CD4-positive, alpha-beta T cell treated with Interleukin-2 at 100 ng/mL for 4 hours (primary cell): Measurements from ENCODE around the gene F2.

Experiments used
- DNase-seq: peaks from one replicate; pipeline ENCODE4 v3.0.0-alpha.2; 2020; ENCODE audit warnings: low spot score

Gene F2

DNA sequence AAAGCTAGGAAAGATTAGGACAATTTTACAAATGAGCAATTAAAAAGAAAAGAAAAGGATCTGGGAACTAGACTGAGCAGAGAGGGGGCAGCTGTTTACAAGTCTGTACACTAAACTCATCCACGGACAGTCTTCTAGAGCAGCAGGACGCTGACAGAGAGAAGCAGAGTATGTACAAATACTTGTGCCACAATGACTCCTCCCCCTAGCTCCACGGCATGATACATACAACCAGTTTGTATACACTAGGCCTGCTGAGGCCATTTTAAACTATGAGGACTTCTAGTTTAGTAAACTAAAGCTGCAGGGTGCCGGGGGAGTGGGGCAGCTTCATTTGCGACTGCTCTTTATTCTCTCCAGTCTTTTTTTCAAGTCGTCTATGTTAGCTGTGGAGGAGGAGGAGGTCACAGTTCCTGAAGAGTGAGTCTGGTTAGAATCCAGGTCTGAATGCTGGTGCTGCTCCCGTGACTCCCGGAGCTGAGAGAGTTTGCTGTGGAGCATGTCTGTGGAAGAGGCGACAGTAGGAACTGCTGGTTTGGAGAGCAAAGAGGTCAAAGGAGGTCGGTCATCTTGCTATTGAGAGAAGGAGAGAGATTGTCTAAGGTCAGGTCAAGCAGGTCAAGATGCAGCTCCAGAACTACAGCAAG lies 24.8 kb downstream of the F2 start:
- no peak for DNase-seq

DNA sequence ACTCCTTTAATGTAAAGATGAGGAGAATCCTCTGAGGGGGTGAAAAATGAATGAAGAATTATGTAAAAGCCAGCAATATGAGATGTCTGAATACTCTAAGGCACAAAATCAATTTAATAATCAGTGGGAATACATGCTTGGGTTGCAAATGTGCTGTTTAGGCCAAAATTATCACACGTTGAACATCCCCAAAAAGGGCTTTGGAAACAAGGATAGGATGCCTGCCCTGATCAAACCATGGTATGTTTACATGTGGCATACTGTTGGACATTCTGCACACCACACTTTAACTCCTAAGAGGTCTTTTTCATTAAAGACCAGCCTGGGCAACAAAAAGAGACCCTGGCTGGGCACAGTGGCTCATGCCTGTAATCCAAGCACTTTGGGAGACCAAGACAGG lies 26.3 kb downstream of the F2 start:
- no peak for DNase-seq

DNA sequence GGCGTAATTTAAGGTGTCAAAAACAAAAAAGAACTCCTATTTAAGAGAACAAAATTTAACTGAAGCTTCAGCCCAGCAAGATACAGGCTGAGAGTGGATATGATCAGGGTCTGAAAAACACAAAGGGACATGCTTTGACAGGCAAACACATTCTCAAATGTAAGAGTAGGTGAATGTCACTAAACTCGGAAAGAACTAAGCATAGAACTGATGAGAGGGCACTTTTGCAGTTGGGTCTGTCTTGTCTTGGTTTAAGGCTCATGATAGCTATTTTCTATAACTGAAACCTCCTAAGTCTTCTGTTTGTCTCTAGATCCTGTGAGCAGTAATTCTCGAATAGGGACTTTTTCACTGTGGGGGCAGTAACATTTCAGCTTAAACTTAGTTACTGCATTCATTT lies 27.0 kb downstream of the F2 start:
- no peak for DNase-seq

DNA sequence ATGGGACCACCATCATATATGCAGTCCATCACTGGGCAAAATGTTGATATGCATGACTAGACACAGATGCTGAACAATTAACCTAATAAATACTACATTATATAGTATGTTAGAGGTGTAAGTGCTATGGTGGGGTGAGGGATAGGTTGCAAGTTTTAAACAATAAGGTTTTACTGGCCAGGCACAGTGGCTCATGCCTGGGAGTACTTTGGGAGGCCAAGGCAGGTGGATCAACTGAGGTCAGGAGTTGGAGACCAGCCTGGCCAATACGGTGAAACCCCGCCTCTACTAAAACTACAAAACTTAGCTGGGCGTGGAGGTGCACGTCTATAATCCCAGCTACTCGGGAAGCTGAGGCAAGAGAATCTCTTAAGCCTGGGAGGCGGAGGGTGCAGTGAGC lies 28.1 kb downstream of the F2 start:
- DNase-seq, result no peak

DNA sequence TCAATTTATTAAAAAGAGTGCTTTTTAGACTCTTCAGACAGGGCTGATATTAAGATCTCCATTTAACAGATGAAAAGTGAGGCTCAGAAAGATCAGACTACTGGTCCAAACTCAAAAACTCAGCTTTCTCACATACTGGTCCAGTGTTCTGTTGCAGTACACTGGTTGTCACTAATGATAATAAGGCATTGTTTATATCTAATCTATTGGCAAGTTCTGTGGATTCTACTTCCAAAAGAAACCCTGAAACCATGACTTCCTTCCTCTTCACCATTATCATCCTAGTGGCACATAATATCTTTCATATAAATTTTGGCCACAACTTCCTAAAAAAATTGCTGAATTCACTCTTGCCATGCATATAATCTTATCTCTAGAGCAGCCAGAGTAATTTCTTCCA lies 36.9 kb downstream of the F2 start:
- DNase-seq, result no peak

DNA sequence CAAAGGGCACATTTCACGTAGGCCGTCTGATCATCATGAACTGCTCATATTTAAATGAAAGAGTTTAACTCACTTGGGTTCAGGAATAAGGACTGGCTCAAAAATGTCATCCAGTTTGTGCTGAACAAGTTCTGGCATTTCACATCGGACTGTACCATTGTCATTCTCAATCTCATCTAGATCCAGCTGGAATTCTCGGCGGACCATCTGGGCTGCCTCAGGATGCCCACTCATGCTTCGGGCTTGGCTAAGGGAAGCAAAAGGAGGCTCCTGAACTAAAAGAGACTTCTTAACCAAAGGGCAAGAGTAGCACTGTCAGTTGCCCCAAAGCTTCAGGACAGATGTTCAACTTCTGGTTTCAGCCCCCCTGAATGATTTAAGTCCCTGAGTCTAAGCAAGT lies 40.2 kb downstream of the F2 start:
- no peak for DNase-seq

DNA sequence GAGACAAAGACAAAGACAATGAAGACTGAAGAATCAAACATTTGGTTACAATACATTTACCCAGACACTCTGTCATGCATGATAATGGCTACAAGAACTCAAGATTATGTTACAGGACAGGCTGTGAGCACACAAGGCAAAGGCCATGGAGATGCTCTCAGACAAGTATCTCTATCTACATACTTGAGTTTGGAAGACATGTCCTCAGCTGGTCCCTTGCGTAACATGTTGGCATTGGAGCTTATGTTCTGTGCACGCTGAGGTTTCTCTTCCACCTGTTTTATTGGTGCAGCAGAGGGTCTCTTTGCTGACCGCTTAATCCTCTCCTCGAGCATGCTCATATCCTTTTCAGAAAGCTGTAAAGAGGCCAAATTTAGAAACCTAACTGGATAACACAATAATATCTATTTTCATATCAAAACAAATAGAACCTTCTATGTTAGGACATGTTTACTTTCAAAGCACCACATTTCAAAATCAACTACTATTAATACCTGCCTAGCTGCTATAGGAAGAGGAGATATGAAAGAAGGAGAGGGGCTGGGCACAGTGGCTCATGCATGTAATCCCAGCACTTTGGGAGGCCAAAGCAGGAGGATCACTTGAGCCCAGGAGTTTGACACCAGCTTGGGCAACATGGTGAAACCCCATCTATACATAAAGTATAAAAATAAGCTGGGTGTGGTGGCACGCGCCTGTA lies 41.6 kb downstream of the F2 start:
- DNase-seq, result no peak

DNA sequence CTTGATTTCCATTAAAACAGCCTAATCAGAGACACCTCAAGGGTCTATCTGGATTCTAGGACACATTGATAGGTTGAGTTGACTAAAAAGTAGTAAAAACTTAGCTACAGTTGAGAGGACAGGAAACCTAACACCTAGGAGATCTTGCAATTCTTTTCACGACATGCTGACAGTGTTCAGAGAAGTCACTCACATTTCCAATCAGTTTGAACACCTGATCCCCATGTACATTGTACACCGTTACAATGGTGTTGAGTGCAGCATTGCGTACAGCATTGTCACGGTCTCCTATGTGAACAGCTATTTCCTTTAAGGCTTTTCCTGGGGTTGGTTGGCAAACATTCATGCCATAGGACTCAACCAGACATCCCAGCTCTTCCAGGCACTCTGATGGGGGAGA lies 42.8 kb downstream of the F2 start:
- no peak for DNase-seq

DNA sequence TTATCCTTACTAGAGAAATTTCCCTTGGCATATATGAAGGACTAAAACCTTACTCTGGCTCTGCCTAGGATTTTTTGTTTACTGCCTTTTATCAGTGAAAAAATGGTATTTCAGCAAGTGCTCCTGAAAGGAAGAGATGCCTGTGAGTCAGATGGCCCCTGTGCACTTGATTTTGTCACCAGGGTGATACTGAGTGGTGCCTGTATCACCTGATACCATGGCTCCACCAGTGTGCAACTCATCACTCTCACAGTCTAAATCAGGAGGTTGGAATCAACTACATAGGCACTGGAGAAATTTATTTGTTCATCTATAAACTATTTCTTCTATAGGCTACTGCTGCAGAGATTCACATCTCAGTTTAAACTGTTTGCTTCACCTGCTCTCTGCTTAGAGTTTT lies 43.2 kb downstream of the F2 start:
- DNase-seq, result no peak

DNA sequence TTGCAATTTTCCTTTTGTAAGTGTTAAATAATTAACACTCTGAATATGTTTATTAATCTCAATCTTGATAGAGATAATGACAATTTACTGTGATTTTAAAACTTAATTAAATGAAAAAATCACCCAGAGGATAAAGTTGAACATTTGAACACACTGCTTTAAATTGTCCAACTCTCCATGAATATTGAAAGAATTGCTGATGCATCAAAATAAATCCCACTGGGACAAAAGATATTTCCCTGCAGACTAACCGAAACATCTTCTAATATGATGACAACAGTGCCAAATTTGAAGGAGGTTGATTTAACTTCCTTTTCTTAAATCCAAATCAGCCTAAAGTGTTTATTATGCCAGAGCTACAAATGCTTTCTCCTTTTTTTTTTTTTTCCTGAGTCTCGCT lies 47.6 kb downstream of the F2 start:
- no peak for DNase-seq

DNA sequence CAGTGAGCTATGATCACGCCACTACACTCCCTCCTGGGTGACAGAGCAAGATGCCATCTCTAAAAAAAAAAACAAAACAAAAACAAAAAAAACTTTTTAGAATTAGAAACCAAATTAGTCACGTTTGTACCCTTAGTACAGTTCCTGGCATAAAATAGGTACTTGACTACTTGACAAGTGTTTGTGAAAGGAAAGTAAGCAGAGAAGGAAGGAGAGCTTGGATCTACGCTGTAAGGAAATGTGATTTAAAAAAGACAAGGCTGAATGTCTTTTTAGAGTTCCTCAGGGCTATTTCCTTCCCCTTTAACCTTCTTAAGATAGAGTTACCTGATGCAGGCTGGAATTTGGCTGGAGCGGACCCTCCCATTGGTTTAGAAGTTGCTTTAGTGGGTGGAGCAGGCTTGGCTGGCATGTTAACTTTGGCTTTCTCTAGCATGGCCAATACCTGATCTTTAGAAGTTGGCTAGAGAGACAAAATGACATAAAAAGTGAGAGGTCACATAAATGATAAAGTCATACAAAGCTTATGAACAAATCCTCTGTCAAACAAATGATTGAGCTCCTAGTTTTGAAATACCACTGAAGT lies 50.7 kb downstream of the F2 start:
- no peak for DNase-seq

DNA sequence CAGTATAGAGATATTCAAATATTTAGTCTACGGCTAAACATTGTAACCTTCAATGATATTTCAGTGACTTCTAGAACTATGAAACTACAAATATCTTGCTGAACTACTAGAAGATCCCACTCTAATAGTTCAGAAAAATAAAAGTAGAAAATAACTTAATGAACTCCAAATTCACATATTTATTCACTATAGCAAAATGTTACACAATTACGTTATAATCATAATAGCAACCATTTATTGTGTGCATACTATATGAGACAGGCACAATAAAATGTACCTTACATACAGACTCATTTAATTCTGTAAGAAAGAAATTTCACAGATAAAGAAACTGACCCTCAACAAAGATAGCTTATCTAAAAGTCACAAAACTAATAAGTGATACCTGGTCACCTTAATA lies 57.9 kb downstream of the F2 start:
- DNase-seq, result no peak

DNA sequence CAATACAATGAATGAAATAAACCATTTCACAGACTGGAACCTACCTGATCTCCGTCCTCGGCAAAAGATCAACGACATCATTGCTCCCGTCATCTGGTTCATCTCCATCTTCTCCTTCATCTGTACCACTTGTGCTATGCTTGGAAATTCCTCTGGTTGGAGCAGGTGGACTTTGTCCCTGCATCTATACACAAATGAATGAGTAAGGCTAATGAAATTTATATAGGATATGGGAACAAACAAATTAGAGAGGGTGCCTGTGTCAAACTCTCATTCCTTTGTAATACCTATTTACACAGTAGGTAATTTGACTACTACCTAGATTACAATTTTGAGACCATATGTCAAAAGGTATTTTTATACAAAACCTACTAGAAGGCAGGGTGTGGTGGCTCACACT lies 59.4 kb downstream of the F2 start:
- DNase-seq, result no peak
